IMR-90 (cell line): ENCODE data around the gene MED13. TPM values are rescaled to one million over a fixed set of nuclear protein-coding genes. Genes with fewer than 3 reads are reported as not detected.

Source experiments
- ATAC-seq: fragments of 200-7000 bp; cut with Tn5 transposase; 2 replicates; pipeline ENCODE4 v1.9.1; 2020; ENCODE audit warnings: low read depth, mild to moderate bottlenecking, moderate library complexity
- BruUV-seq: library from RNA; stranded (reverse); fragments of 400-500 nt; replicated peaks from 2 replicates; lab custom pipeline; 2021; lab: Mats Ljungman, UMichigan
- CTCF ChIA-PET: fragments of 300-600 bp; formaldehyde crosslinking; extraction: SDS; loops from one replicate; lab custom pipeline; 2021; ENCODE audit warnings: antibody characterized with exemption; lab: Yijun Ruan, JAX
- POLR2A ChIA-PET: fragments of 300-600 bp; sonication (Branson Sonifier 250); formaldehyde crosslinking; loops from one replicate; lab custom pipeline; 2022; ENCODE audit warnings: antibody characterized with exemption; ENCODE audit not compliant: unreplicated experiment; lab: Charles Lee
- DNase-seq: peaks from one replicate; pipeline ENCODE4 v3.0.0; 2013
- H2AFZ ChIP-seq: replicated peaks from 2 replicates; pipeline ENCODE3; 2013; ENCODE audit warnings: low read length, mild to moderate bottlenecking; ENCODE audit not compliant: poor library complexity
- H2AK5ac ChIP-seq: 2 replicates; pipeline ENCODE4 v1.6.1; 2013; ENCODE audit warnings: low read depth, low read length, inconsistent platforms
- H2AK9ac ChIP-seq: replicated peaks from 2 replicates; pipeline ENCODE3; 2013; ENCODE audit warnings: mild to moderate bottlenecking, low read depth, low read length, moderate library complexity; ENCODE audit not compliant: poor library complexity
- H2BK120ac ChIP-seq: 2 replicates; pipeline ENCODE4 v1.6.1; 2013; ENCODE audit warnings: low read depth, low read length, inconsistent platforms
- H2BK15ac ChIP-seq: 3 replicates; pipeline ENCODE4 v1.6.1; 2013; ENCODE audit warnings: low read depth, low read length, inconsistent platforms
- H2BK20ac ChIP-seq: 2 replicates; pipeline ENCODE4 v1.6.1; 2013; ENCODE audit warnings: low read depth, mild to moderate bottlenecking, inconsistent platforms, low read length, moderate library complexity
- H2BK5ac ChIP-seq: 2 replicates; pipeline ENCODE4 v1.6.1; 2013; ENCODE audit warnings: mild to moderate bottlenecking, low read depth, low read length, inconsistent platforms; ENCODE audit not compliant: poor library complexity, severe bottlenecking
- H3K14ac ChIP-seq: replicated peaks from 2 replicates; pipeline ENCODE4 v1.6.1; 2013; ENCODE audit warnings: low read depth, low read length, inconsistent platforms
- H3K18ac ChIP-seq: 2 replicates; pipeline ENCODE4 v1.6.1; 2013; ENCODE audit warnings: low read depth, low read length, control low read depth
- H3K23ac ChIP-seq: 2 replicates; pipeline ENCODE4 v1.6.1; 2013; ENCODE audit warnings: low read depth, low read length, inconsistent platforms
- H3K27ac ChIP-seq: 2 replicates; pipeline ENCODE4 v1.5.1; 2013; ENCODE audit warnings: mild to moderate bottlenecking, control low read depth, low read length; ENCODE audit not compliant: insufficient read depth
- H3K27me3 ChIP-seq: 2 replicates; pipeline ENCODE4 v1.6.1; 2013; ENCODE audit warnings: low read length; ENCODE audit not compliant: control insufficient read depth, insufficient read depth
- H3K36me3 ChIP-seq: 2 replicates; pipeline ENCODE4 v1.6.1; 2013; ENCODE audit warnings: low read length, mixed read lengths; ENCODE audit not compliant: control insufficient read depth, insufficient read depth
- H3K4ac ChIP-seq: 2 replicates; pipeline ENCODE4 v1.6.1; 2013; ENCODE audit warnings: low read depth, low read length, inconsistent platforms
- H3K4me1 ChIP-seq: 2 replicates; pipeline ENCODE4 v1.6.1; 2013; ENCODE audit warnings: low read length, mixed read lengths; ENCODE audit not compliant: control insufficient read depth, insufficient read depth
- H3K4me2 ChIP-seq: 2 replicates; pipeline ENCODE4 v1.6.1; 2013; ENCODE audit warnings: low read depth, mild to moderate bottlenecking, control low read depth, low read length, moderate library complexity
- H3K4me3 ChIP-seq: 2 replicates; pipeline ENCODE4 v1.5.1; 2013; ENCODE audit warnings: low read depth, mild to moderate bottlenecking, control low read depth, low read length, moderate library complexity; ENCODE audit not compliant: insufficient read depth
- H3K56ac ChIP-seq: 2 replicates; pipeline ENCODE4 v1.6.1; 2013; ENCODE audit warnings: low read length, inconsistent platforms; ENCODE audit not compliant: insufficient read depth; ENCODE audit errors: extremely low read depth
- H3K79me1 ChIP-seq, 2 experiments: 2 replicates each; pipeline ENCODE4 v1.6.1; 2013; ENCODE audit warnings: low read length in 2 of 2, inconsistent platforms in 1 of 2, low read depth in 1 of 2
- H3K9ac ChIP-seq: 2 replicates; pipeline ENCODE4 v1.6.1; 2013; ENCODE audit warnings: low read depth, low read length, control low read depth
- H3K9me1 ChIP-seq: 2 replicates; pipeline ENCODE4 v1.6.1; 2013; ENCODE audit warnings: low read length, inconsistent platforms; ENCODE audit not compliant: insufficient read depth
- H3K9me3 ChIP-seq: 2 replicates; pipeline ENCODE4 v1.6.1; 2013; ENCODE audit warnings: low read length; ENCODE audit not compliant: control insufficient read depth, insufficient read depth
- H4K20me1 ChIP-seq: 2 replicates; pipeline ENCODE4 v1.6.1; 2013; ENCODE audit warnings: low read length, inconsistent platforms; ENCODE audit not compliant: insufficient read depth
- H4K5ac ChIP-seq: 2 replicates; pipeline ENCODE4 v1.6.1; 2013; ENCODE audit warnings: mild to moderate bottlenecking, low read depth, low read length, control low read depth
- H4K8ac ChIP-seq, 2 experiments: 2 replicates each; pipeline ENCODE4 v1.6.1; 2013; ENCODE audit warnings: low read depth in 2 of 2, low read length in 2 of 2, control low read depth in 1 of 2, inconsistent platforms in 1 of 2
- H4K91ac ChIP-seq: 2 replicates; pipeline ENCODE4 v1.6.1; 2013; ENCODE audit warnings: low read depth, low read length, inconsistent platforms; ENCODE audit not compliant: insufficient read depth
- CEBPB ChIP-seq: IDR thresholded peaks from 2 replicates; pipeline ENCODE4 v1.6.1; 2012; ENCODE audit warnings: low read depth, low read length, improper control_type of control experiment
- CHD1 ChIP-seq: IDR thresholded peaks from 2 replicates; pipeline ENCODE4 v1.6.1; 2012; ENCODE audit warnings: low read depth, low read length, improper control_type of control experiment
- FOS ChIP-seq: fragments of 150-350 bp; IDR thresholded peaks from 2 replicates; pipeline ENCODE4 v1.6.1; 2016; ENCODE audit warnings: low read depth, low read length
- NFE2L2 ChIP-seq: fragments of 150-350 bp; IDR thresholded peaks from 2 replicates; pipeline ENCODE4 v1.6.1; 2016; ENCODE audit warnings: low read depth, mild to moderate bottlenecking, low read length
- RCOR1 ChIP-seq: IDR thresholded peaks from 2 replicates; pipeline ENCODE4 v1.6.1; 2012; ENCODE audit warnings: mild to moderate bottlenecking, low read length, improper control_type of control experiment; ENCODE audit not compliant: insufficient replicate concordance
- SMC3 ChIP-seq: fragments of 150-350 bp; IDR thresholded peaks from 2 replicates; pipeline ENCODE4 v1.6.1; 2016; ENCODE audit warnings: low read depth, mild to moderate bottlenecking, antibody characterized with exemption, low read length, moderate library complexity
- WGBS, 2 experiments: methylation state at CpG; one replicate each; pipeline versions ENCODE4 v1.1.5 to v1.1.7; 2013; ENCODE audit warnings: missing lambda C conversion rate in 2 of 2; ENCODE audit not compliant: insufficient read length in 1 of 2; ENCODE audit errors: extremely low coverage in 2 of 2; 5-methylcytosine and 5-hydroxymethylcytosine counted together
- dilution Hi-C: fragments of 300-500 bp; cut with HindIII; formaldehyde crosslinking; loops from one replicate; pipeline ENCODE4 v1.14.3; 2018; ENCODE audit warnings: low sequenced_read_pairs; ENCODE audit not compliant: unreplicated experiment
- in situ Hi-C: fragments of 300-500 bp; cut with MboI; formaldehyde crosslinking; loops from 3 replicates; pipeline ENCODE4 v1.14.3; 2019; ENCODE audit warnings: low sequenced_read_pairs, inconsistent platforms, mixed read lengths
- intact Hi-C: fragments of 100-400 bp; cut with micrococcal nuclease; formaldehyde crosslinking; loops from 2 replicates; pipeline ENCODE4 v1.10.0; 2022
- polyA plus RNA-seq, 3 experiments: library from polyadenylated mRNA; depleted of rRNA; stranded (reverse); fragments of >200 nt; gene quantifications; 2 replicates each; pipeline ENCODE4 v1.2.3, GENCODE V29; 2012; ENCODE audit warnings: low replicate concordance in 1 of 3
- total RNA-seq: library from RNA; depleted of rRNA; stranded (reverse); fragments of >200 nt; gene quantifications from 2 replicates; pipeline ENCODE4 v1.2.3, GENCODE V29; 2012
- TF ChIP-seq, protein P1 (sequence below): fragments of 150-350 bp; IDR thresholded peaks from 2 replicates; pipeline ENCODE4 v1.6.1; 2017; ENCODE audit warnings: mild to moderate bottlenecking, antibody characterized with exemption, low read length, low read depth
- TF ChIP-seq, protein P2 (sequence below): fragments of 150-350 bp; IDR thresholded peaks from 2 replicates; pipeline ENCODE4 v1.6.1; 2016; ENCODE audit warnings: low read depth, mild to moderate bottlenecking, low read length, moderate library complexity, borderline replicate concordance
- TF ChIP-seq, protein P3 (sequence below): conservative IDR thresholded peaks from 2 replicates; pipeline ENCODE4 v1.5.1; 2012; ENCODE audit warnings: mild to moderate bottlenecking, low read depth, low read length, improper control_type of control experiment

The MED13 gene
- total and polyA plus RNA-seq, 2 of the 4 experiments (the other 2 are of a cell fraction), result 9.7 to 67.2 TPM

DNA sequence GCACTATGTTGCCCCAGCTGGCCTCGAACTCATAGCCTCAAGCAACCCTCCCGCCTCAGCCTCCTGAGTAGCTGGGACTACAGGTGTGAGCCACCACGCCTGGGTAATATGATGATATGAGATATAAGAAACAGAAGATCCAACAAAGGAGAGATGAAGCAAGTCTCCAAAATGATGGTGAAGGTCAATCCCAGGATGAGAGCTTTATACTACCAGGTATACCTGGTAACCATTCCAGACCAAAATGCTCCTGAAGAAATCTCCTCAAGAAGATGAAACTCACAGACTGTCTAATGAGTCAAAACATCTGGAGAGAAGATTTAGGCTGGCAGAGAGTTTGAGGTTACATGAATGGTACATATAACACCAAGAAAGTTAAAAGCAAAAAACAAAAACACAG lies 161.8 kb downstream of the MED13 start:
- no peak overlapping the region for H4K8ac ChIP-seq
- no peak overlapping the region for H3K4ac ChIP-seq
- no peak overlapping the region for H3K4me2 ChIP-seq
- no peak overlapping the region for H2AFZ ChIP-seq
- H3K27ac ChIP-seq, result no peak overlapping the region
- no peak for ATAC-seq
- no peak overlapping the region for H3K23ac ChIP-seq
- H3K9me3 ChIP-seq, result no peaks in the 10 kb centered on the region
- H3K79me1 ChIP-seq, result no peaks in the 10 kb centered on the region
- no peak overlapping the region for H3K9ac ChIP-seq
- H4K5ac ChIP-seq, result no peak overlapping the region
- BruUV-seq, result no TSS peak
- POLR2A ChIA-PET, result no interaction called here
- H3K4me1 ChIP-seq, result no peaks in the 10 kb centered on the region
- H2BK5ac ChIP-seq, result no peak overlapping the region
- no peak for DNase-seq
- no peak overlapping the region for H2AK5ac ChIP-seq
- H3K18ac ChIP-seq, result no peak overlapping the region
- no peak overlapping the region for H4K91ac ChIP-seq
- in situ Hi-C loops (no loop called here), intact Hi-C loops (no loop called here), dilution Hi-C loops (no loop called here)
- TF ChIP-seq, protein P1, sequence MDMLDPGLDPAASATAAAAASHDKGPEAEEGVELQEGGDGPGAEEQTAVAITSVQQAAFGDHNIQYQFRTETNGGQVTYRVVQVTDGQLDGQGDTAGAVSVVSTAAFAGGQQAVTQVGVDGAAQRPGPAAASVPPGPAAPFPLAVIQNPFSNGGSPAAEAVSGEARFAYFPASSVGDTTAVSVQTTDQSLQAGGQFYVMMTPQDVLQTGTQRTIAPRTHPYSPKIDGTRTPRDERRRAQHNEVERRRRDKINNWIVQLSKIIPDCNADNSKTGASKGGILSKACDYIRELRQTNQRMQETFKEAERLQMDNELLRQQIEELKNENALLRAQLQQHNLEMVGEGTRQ, result no peak
- TF ChIP-seq CHD1, result no peak
- TF ChIP-seq SMC3, result no peak
- TF ChIP-seq RCOR1, result no peak
- TF ChIP-seq CEBPB, result no peak
- TF ChIP-seq, protein P2, sequence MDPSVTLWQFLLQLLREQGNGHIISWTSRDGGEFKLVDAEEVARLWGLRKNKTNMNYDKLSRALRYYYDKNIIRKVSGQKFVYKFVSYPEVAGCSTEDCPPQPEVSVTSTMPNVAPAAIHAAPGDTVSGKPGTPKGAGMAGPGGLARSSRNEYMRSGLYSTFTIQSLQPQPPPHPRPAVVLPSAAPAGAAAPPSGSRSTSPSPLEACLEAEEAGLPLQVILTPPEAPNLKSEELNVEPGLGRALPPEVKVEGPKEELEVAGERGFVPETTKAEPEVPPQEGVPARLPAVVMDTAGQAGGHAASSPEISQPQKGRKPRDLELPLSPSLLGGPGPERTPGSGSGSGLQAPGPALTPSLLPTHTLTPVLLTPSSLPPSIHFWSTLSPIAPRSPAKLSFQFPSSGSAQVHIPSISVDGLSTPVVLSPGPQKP, result no peak
- TF ChIP-seq, protein P3, sequence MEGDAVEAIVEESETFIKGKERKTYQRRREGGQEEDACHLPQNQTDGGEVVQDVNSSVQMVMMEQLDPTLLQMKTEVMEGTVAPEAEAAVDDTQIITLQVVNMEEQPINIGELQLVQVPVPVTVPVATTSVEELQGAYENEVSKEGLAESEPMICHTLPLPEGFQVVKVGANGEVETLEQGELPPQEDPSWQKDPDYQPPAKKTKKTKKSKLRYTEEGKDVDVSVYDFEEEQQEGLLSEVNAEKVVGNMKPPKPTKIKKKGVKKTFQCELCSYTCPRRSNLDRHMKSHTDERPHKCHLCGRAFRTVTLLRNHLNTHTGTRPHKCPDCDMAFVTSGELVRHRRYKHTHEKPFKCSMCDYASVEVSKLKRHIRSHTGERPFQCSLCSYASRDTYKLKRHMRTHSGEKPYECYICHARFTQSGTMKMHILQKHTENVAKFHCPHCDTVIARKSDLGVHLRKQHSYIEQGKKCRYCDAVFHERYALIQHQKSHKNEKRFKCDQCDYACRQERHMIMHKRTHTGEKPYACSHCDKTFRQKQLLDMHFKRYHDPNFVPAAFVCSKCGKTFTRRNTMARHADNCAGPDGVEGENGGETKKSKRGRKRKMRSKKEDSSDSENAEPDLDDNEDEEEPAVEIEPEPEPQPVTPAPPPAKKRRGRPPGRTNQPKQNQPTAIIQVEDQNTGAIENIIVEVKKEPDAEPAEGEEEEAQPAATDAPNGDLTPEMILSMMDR, result no peak
- TF ChIP-seq NFE2L2, result no peak
- no peak for TF ChIP-seq FOS
- no peaks in the 10 kb centered on the region for H3K27me3 ChIP-seq
- no peak overlapping the region for H3K56ac ChIP-seq
- peaks cover 21% of the 10 kb centered on the region for H3K36me3 ChIP-seq
- H2BK120ac ChIP-seq, result no peak overlapping the region
- H4K20me1 ChIP-seq, result no peaks in the 10 kb centered on the region
- H2BK20ac ChIP-seq, result no peak overlapping the region
- H2AK9ac ChIP-seq, result no peak overlapping the region
- H3K4me3 ChIP-seq, result no peak overlapping the region
- 0 out of 2 replicates have a peak, but pooled peaks cover 3% of the 10 kb centered on the region for H3K9me1 ChIP-seq
- no peak overlapping the region for H3K14ac ChIP-seq
- CTCF ChIA-PET, result interaction anchor here (0.6 kb wide), 1 partner anchor 16 kb away, joined by 6 read pairs; no protein-coding TSS in a partner anchor
- H2BK15ac ChIP-seq, result no peak overlapping the region
- no CpG with 5 or more reads among the region's 3 CpGs for WGBS, 2 experiments
